ENCODE measurements around the gene SEPTIN11.

SEPTIN11 gene

GRCh38 chr4:76949276-76950051 lies at the start of gene SEPTIN11 (continued):
- TF ChIP-seq, protein P1, sequence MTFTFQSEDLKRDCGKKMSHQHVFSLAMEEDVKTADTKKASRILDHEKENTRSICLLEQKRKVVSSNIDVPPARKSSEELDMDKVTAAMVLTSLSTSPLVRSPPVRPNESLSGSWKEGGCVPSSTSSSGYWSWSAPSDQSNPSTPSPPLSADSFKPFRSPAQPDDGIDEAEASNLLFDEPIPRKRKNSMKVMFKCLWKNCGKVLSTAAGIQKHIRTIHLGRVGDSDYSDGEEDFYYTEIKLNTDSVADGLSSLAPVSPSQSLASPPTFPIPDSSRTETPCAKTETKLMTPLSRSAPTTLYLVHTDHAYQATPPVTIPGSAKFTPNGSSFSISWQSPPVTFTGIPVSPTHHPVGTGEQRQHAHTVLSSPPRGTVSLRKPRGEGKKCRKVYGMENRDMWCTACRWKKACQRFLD (tag by site-specific recombination; IDR thresholded peaks at IDR 0.05): no peak
- TF ChIP-seq, protein P2, sequence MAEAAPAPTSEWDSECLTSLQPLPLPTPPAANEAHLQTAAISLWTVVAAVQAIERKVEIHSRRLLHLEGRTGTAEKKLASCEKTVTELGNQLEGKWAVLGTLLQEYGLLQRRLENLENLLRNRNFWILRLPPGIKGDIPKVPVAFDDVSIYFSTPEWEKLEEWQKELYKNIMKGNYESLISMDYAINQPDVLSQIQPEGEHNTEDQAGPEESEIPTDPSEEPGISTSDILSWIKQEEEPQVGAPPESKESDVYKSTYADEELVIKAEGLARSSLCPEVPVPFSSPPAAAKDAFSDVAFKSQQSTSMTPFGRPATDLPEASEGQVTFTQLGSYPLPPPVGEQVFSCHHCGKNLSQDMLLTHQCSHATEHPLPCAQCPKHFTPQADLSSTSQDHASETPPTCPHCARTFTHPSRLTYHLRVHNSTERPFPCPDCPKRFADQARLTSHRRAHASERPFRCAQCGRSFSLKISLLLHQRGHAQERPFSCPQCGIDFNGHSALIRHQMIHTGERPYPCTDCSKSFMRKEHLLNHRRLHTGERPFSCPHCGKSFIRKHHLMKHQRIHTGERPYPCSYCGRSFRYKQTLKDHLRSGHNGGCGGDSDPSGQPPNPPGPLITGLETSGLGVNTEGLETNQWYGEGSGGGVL (tag by site-specific recombination; IDR thresholded peaks at IDR 0.05): peak; percentile 55
- TF ChIP-seq ZNF501 (tag by site-specific recombination; IDR thresholded peaks at IDR 0.05) (peak; percentile 40; the same call in 1 of the 2 replicates), ZNF837 (tag by site-specific recombination; IDR thresholded peaks at IDR 0.05) (no peak), ZNF335 (tag by site-specific recombination; conservative IDR thresholded peaks at IDR 0.05) (peak; percentile 88), ZXDB (tag by site-specific recombination; IDR thresholded peaks at IDR 0.05) (peak; percentile 56), ZFP3 (tag by site-specific recombination; IDR thresholded peaks at IDR 0.05; ENCODE audit: low read depth) (no peak), ZIC2 (tag by site-specific recombination; IDR thresholded peaks at IDR 0.05) (peak; percentile 81), KLF16 (tag by site-specific recombination; IDR thresholded peaks at IDR 0.05) (peak; percentile 57; the same call in 1 of the 2 replicates), ZBTB1 (tag by site-specific recombination; IDR thresholded peaks at IDR 0.05) (no peak), YY1 (tag by site-specific recombination; IDR thresholded peaks at IDR 0.05) (peak; percentile 66), OVOL3 (tag by site-specific recombination; IDR thresholded peaks at IDR 0.05) (no peak), ZNF692 (tag by site-specific recombination; IDR thresholded peaks at IDR 0.05) (peak; percentile 34; the same call in 1 of the 2 replicates), ZNF302 (tag by site-specific recombination; IDR thresholded peaks at IDR 0.05; ENCODE audit: low read depth) (no peak), ZNF521 (tag by site-specific recombination; IDR thresholded peaks at IDR 0.05) (no peak), ZNF202 (tag by site-specific recombination; IDR thresholded peaks at IDR 0.05; ENCODE audit: borderline replicate concordance) (no peak), KLF7 (tag by site-specific recombination; IDR thresholded peaks at IDR 0.05; ENCODE audit: borderline replicate concordance) (no peak), ZBTB48 (tag by site-specific recombination; IDR thresholded peaks at IDR 0.05) (no peak), ZBTB21 (tag by site-specific recombination; IDR thresholded peaks at IDR 0.05) (no peak), BCL11B (tag by site-specific recombination; IDR thresholded peaks at IDR 0.05; ENCODE audit: low read depth) (no peak), ZNF544 (tag by site-specific recombination; IDR thresholded peaks at IDR 0.05) (no peak), ZBTB10 (tag by site-specific recombination; IDR thresholded peaks at IDR 0.05) (no peak), AEBP2 (tag by site-specific recombination; IDR thresholded peaks at IDR 0.05; ENCODE audit: borderline replicate concordance) (no peak), GLIS1 (tag by site-specific recombination; IDR thresholded peaks at IDR 0.05) (peak; percentile 34; the same call in 1 of the 2 replicates), ZNF623 (tag by site-specific recombination; IDR thresholded peaks at IDR 0.05) (no peak)
- TF ChIP-seq, protein P3, sequence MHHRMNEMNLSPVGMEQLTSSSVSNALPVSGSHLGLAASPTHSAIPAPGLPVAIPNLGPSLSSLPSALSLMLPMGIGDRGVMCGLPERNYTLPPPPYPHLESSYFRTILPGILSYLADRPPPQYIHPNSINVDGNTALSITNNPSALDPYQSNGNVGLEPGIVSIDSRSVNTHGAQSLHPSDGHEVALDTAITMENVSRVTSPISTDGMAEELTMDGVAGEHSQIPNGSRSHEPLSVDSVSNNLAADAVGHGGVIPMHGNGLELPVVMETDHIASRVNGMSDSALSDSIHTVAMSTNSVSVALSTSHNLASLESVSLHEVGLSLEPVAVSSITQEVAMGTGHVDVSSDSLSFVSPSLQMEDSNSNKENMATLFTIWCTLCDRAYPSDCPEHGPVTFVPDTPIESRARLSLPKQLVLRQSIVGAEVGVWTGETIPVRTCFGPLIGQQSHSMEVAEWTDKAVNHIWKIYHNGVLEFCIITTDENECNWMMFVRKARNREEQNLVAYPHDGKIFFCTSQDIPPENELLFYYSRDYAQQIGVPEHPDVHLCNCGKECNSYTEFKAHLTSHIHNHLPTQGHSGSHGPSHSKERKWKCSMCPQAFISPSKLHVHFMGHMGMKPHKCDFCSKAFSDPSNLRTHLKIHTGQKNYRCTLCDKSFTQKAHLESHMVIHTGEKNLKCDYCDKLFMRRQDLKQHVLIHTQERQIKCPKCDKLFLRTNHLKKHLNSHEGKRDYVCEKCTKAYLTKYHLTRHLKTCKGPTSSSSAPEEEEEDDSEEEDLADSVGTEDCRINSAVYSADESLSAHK (tag by site-specific recombination; IDR thresholded peaks at IDR 0.05): no peak
- TF ChIP-seq, protein P4, sequence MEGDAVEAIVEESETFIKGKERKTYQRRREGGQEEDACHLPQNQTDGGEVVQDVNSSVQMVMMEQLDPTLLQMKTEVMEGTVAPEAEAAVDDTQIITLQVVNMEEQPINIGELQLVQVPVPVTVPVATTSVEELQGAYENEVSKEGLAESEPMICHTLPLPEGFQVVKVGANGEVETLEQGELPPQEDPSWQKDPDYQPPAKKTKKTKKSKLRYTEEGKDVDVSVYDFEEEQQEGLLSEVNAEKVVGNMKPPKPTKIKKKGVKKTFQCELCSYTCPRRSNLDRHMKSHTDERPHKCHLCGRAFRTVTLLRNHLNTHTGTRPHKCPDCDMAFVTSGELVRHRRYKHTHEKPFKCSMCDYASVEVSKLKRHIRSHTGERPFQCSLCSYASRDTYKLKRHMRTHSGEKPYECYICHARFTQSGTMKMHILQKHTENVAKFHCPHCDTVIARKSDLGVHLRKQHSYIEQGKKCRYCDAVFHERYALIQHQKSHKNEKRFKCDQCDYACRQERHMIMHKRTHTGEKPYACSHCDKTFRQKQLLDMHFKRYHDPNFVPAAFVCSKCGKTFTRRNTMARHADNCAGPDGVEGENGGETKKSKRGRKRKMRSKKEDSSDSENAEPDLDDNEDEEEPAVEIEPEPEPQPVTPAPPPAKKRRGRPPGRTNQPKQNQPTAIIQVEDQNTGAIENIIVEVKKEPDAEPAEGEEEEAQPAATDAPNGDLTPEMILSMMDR (tag by site-specific recombination; IDR thresholded peaks at IDR 0.05): peak; percentile 58
